ENCODE results near the gene MRPS18B. TPM values are rescaled to one million over a fixed set of nuclear protein-coding genes. Genes with fewer than 3 reads are reported as not detected.
A peak's percentile ranks its signal among the peaks of the same experiment; 100 is the strongest.

MRPS18B gene
- total and polyA plus RNA-seq, 12 donors, result 48.4 to 169 (median 127) TPM

DNA sequence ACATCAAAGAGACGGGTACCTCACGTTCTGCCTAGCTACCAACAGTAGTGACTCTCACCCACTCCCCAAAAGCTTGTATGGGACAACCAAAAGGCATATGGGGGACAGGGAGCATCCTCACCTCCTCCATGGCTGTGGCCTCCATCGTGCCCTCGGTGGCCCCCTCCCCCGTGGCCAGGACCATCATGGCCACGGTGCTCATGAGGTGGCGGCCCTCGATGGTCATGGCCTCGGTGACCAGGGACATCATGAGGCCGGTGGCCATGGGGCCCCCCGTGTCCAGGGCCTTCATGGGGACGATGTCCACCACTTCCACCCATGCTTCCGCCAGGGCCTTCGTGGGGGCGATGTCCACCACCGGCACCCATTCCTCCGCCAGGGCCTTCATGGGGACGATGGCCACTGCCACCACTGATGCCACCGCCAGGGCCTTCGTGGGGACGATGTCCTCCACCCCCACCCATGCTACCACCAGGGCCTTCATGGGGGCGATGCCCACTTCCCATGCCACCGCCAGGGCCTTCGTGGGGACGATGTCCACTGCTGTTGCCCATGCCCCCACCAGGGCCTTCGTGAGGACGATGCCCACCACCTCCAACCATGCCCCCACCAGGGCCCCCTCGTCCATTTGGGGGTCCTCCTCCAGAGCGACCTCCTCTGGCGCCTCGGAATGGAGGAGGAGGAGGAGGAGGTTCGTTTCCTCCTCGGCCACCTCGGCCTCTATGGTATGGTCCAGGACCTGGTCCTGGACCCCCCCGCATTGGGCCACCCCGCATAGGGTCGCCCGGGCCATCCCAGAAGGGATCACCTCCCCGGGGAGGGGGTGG, 15.6 kb upstream of the MRPS18B start:
- Histone ChIP-seq H3K27ac (no peak overlapping the region), H3K27me3 (no peaks in the 10 kb centered on the region), H3K4me3 (no peak overlapping the region), H3K36me3 (peaks cover 23 to 76% (median 64%) of the 10 kb centered on the region in 9 donors), H3K4me1 (peaks cover 0 to 15% (median 0%) of the 10 kb centered on the region in 9 donors), H3K9me3 (no peaks in the 10 kb centered on the region)
- DNase-seq, result no peak
- 94 to 95% methylated on average over 39 of the region's 39 CpGs for WGBS, 2 donors
- intact Hi-C loops (cut with DNase I), result loop anchor here in 3 of 10 donors (5.0 to 10.0 kb wide), 3 partner anchors 57 to 117 kb away; partner anchors contain the start of gene HLA-E (in 1 of the 3)
- TF ChIP-seq, protein P1, sequence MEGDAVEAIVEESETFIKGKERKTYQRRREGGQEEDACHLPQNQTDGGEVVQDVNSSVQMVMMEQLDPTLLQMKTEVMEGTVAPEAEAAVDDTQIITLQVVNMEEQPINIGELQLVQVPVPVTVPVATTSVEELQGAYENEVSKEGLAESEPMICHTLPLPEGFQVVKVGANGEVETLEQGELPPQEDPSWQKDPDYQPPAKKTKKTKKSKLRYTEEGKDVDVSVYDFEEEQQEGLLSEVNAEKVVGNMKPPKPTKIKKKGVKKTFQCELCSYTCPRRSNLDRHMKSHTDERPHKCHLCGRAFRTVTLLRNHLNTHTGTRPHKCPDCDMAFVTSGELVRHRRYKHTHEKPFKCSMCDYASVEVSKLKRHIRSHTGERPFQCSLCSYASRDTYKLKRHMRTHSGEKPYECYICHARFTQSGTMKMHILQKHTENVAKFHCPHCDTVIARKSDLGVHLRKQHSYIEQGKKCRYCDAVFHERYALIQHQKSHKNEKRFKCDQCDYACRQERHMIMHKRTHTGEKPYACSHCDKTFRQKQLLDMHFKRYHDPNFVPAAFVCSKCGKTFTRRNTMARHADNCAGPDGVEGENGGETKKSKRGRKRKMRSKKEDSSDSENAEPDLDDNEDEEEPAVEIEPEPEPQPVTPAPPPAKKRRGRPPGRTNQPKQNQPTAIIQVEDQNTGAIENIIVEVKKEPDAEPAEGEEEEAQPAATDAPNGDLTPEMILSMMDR (IDR thresholded peaks at IDR 0.05), result no peak
- peak in 6 of 8 donors; percentile 8 to 25 (median 14) for ATAC-seq

DNA sequence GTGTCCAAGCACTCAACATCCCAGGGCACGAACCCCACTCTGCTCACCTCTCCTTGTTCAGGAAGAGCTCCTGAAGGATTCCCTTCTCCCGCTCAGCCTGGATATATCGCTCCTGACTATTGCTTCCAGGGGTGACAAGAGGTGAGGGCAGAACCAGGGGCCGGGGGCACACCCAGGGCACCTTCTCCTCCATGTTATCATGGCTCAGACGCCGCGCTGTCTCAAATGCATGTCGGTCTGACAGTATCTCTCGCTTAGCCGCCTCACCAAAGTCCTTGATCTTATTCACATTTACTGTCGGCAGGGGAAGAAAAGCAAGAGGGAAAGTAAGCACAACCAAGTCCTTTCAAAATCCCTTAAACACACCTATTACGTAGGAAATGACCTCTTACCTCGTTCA, 13.7 kb upstream of the MRPS18B start:
- WGBS, 2 donors, result 95 to 96% methylated on average over 13 of the region's 13 CpGs
- ATAC-seq (no peak), DNase-seq (no peak)
- intact Hi-C loops (cut with DNase I), result loop anchor here in 3 of 10 donors (5.0 to 10.0 kb wide), 3 partner anchors 59 to 119 kb away; partner anchors contain the start of gene HLA-E (in 1 of the 3)
- no peak overlapping the region for H3K27ac ChIP-seq
- H3K36me3 ChIP-seq, result peaks cover 23 to 95% (median 82%) of the 10 kb centered on the region in 9 donors
- H3K4me3 ChIP-seq, result no peak overlapping the region
- TF ChIP-seq, protein P1 (IDR thresholded peaks at IDR 0.05), result no peak
- no peaks in the 10 kb centered on the region for H3K27me3 ChIP-seq
- peaks cover 0 to 16% (median 0%) of the 10 kb centered on the region in 9 donors for H3K4me1 ChIP-seq
- H3K9me3 ChIP-seq, result no peaks in the 10 kb centered on the region

DNA sequence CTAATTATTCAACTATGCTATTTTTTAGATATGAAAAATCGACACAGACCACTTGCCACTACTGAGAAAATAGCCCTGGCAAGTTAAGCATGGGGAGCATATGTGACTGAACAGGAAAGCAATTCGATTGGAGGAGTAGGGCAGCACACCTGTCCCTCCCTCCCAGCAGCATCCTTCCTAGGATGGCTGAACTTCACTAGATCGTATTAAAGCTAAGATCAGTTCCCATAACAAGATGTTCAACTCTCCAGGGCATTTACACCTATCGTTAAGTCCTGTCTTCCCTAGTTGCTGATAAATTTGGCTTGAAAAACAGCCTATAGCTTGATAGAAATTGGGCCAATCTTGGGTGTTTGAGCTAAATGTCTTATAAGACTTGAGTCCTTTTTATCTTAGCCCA, 7.6 kb upstream of the MRPS18B start:
- ATAC-seq, result no peak
- intact Hi-C loops (cut with DNase I), result no loop called here
- 78 to 82% methylated on average over 4 of the region's 4 CpGs for WGBS, 2 donors
- H3K27ac ChIP-seq, result peak overlapping the region in 3 of 10 donors; percentile 5 to 38 (median 21)
- peaks cover 2 to 70% (median 42%) of the 10 kb centered on the region in 9 donors for H3K36me3 ChIP-seq
- H3K27me3 ChIP-seq, result no peaks in the 10 kb centered on the region
- no peaks in the 10 kb centered on the region for H3K9me3 ChIP-seq
- no peak for DNase-seq
- H3K4me1 ChIP-seq, result peaks cover 6 to 60% (median 54%) of the 10 kb centered on the region in 9 donors
- TF ChIP-seq, protein P1 (IDR thresholded peaks at IDR 0.05), result no peak
- no peak overlapping the region for H3K4me3 ChIP-seq

DNA sequence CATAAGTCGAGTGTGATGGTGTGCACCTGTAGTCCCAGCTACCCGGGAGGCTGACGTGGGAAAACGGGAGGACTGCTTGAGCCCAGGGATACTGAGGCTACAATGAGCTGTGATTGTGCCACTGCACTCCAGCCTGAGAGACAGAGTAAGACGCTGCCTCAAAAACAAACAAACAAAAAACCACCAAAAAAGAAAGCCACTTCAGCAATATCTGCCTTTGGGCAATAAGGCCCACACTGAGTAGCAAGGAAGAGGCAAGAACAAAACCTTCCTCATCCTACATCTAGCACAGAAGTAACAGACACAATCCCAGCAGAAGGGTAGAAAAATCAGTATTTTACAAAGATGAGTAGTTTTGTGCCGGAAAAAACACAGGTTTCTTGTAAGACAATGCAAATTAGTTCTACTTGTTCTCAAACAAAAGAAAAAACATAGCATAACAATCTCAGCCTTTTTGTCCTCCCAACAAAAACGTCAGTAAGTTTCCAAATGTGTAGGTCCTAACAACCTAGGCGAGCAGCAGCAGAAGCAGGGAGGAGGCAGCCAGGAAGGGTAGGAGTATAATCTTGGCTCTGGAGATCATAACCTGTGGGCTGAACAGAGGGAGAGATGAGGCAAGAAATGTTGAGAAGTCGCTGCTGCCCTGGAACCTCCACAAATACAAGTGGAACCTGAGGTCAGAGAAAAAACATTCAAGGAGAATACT, 6.3 kb upstream of the MRPS18B start:
- peaks cover 6 to 60% (median 54%) of the 10 kb centered on the region in 9 donors for H3K4me1 ChIP-seq
- ATAC-seq (no peak), DNase-seq (no peak)
- intact Hi-C loops (cut with DNase I), result no loop called here
- H3K4me3 ChIP-seq, result no peak overlapping the region
- H3K9me3 ChIP-seq, result no peaks in the 10 kb centered on the region
- H3K36me3 ChIP-seq, result peaks cover 3 to 66% (median 35%) of the 10 kb centered on the region in 9 donors
- TF ChIP-seq, protein P1 (IDR thresholded peaks at IDR 0.05), result no peak
- H3K27ac ChIP-seq, result peak overlapping the region in 2 of 10 donors; percentile 17 to 86
- 79 to 83% methylated on average over 9 of the region's 9 CpGs for WGBS, 2 donors
- H3K27me3 ChIP-seq, result no peaks in the 10 kb centered on the region

All from heart right ventricle (tissue), 16 donors.